Keratinocyte (primary cell): ENCODE data around the gene PIGU. TPM values are rescaled to one million over a fixed set of nuclear protein-coding genes. Genes with fewer than 3 reads are reported as not detected.

Experiments used
- DNase-seq: peaks from one replicate; pipeline ENCODE4 v3.0.0-alpha.2; 2011; ENCODE audit warnings: low read depth, missing footprints, low spot score
- FAIRE-seq: peaks from 2 replicates; lab custom pipeline; 2011; peaks lifted over from hg19 to GRCh38; lab: Jason Lieb, UNC
- H2AFZ ChIP-seq: 2 replicates; pipeline ENCODE4 v1.6.0; 2012; ENCODE audit warnings: low read length, control low read depth, inconsistent platforms; ENCODE audit not compliant: control insufficient read depth
- H3K27ac ChIP-seq: 2 replicates; pipeline ENCODE4 v1.5.1; 2011; ENCODE audit warnings: low read length; ENCODE audit not compliant: control insufficient read depth, insufficient read depth
- H3K27me3 ChIP-seq: 3 replicates; pipeline ENCODE4 v1.6.0; 2011; ENCODE audit warnings: low read length; ENCODE audit not compliant: control insufficient read depth, insufficient read depth; ENCODE audit errors: extremely low read depth
- H3K36me3 ChIP-seq, 2 experiments: 2 replicates in 1 of 2; 3 replicates in 1 of 2; pipeline ENCODE4 v1.5.1; 2011; ENCODE audit warnings: low read length in 2 of 2, mild to moderate bottlenecking in 1 of 2; ENCODE audit not compliant: control insufficient read depth in 2 of 2, insufficient read depth in 2 of 2; ENCODE audit errors: extremely low read depth in 1 of 2
- H3K4me1 ChIP-seq: 3 replicates; pipeline ENCODE4 v1.5.1; 2011; ENCODE audit warnings: low read length; ENCODE audit not compliant: control insufficient read depth, insufficient read depth; ENCODE audit errors: extremely low read depth
- H3K4me2 ChIP-seq: 3 replicates; pipeline ENCODE4 v1.6.0; 2011; ENCODE audit warnings: low read depth, low read length; ENCODE audit not compliant: control insufficient read depth, insufficient read depth; ENCODE audit errors: extremely low read depth
- H3K4me3 ChIP-seq, 3 experiments: fragments of 200-600 bp in 1 of 3; sonication (generic) in 1 of 3; 2 replicates in 2 of 3; 3 replicates in 1 of 3; pipeline ENCODE4 v1.5.1; 2011 to 2016; ENCODE audit warnings: low read length in 3 of 3, mild to moderate bottlenecking in 3 of 3, control low read depth in 2 of 3, inconsistent platforms in 1 of 3, low read depth in 1 of 3, mixed read lengths in 1 of 3, mixed run types in 1 of 3, moderate library complexity in 1 of 3; ENCODE audit not compliant: control insufficient read depth in 2 of 3, insufficient read depth in 2 of 3; ENCODE audit errors: extremely low read depth in 1 of 3
- H3K79me2 ChIP-seq: 2 replicates; pipeline ENCODE4 v1.6.0; 2012; ENCODE audit warnings: low read length; ENCODE audit not compliant: control insufficient read depth, insufficient read depth
- H3K9ac ChIP-seq: 3 replicates; pipeline ENCODE4 v1.6.0; 2011; ENCODE audit warnings: low read length; ENCODE audit not compliant: control insufficient read depth, insufficient read depth; ENCODE audit errors: extremely low read depth
- H3K9me1 ChIP-seq: 3 replicates; pipeline ENCODE4 v1.6.0; 2011; ENCODE audit warnings: low read length; ENCODE audit not compliant: control insufficient read depth, insufficient read depth; ENCODE audit errors: extremely low read depth
- H3K9me3 ChIP-seq: 2 replicates; pipeline ENCODE4 v1.5.1; 2012; ENCODE audit warnings: low read depth, low read length; ENCODE audit not compliant: control insufficient read depth
- H4K20me1 ChIP-seq: 3 replicates; pipeline ENCODE4 v1.6.0; 2011; ENCODE audit warnings: low read length; ENCODE audit not compliant: control insufficient read depth, insufficient read depth; ENCODE audit errors: extremely low read depth
- EZH2 ChIP-seq: IDR thresholded peaks from one replicate; pipeline ENCODE4 v1.6.1; 2012; ENCODE audit warnings: inconsistent platforms, mild to moderate bottlenecking, low read length, moderate library complexity
- dilution Hi-C: fragments of 300-500 bp; cut with MboI; formaldehyde crosslinking; loops from one replicate; pipeline ENCODE4 v1.7.0; 2020; ENCODE audit warnings: low sequenced_read_pairs; ENCODE audit not compliant: extremely low pct_ligation_motif_present
- polyA plus RNA-seq, 5 experiments: library from polyadenylated mRNA; depleted of rRNA in 3 of 5; stranded (reverse) in 3 of 5; stranded (forward) in 1 of 5; unstranded in 1 of 5; fragments of >200 nt; gene quantifications; 1 replicate in 1 of 5; 2 replicates in 3 of 5; 3 replicates in 1 of 5; pipeline versions ENCODE4 v1.2.1 to v1.2.3, GENCODE V29; 2011 to 2012; ENCODE audit warnings: missing spikeins in 2 of 5, low read depth in 1 of 5, low replicate concordance in 1 of 5
- TF ChIP-seq, protein P1 (sequence below), 3 experiments: IDR thresholded peaks in 1 of 3; conservative IDR thresholded peaks in 1 of 3; optimal IDR thresholded peaks in 1 of 3; 2 replicates in 2 of 3; 3 replicates in 1 of 3; pipeline versions ENCODE3 to v1.5.1; 2011; ENCODE audit warnings: low read length in 3 of 3, mild to moderate bottlenecking in 3 of 3, moderate library complexity in 2 of 3, control low read depth in 1 of 3, inconsistent platforms in 1 of 3; ENCODE audit not compliant: insufficient read depth in 2 of 3; ENCODE audit errors: extremely low read depth in 1 of 3

Gene PIGU
- polyA plus RNA-seq, 1 donor (not counting 4 experiments of a cell fraction or from before 2014, with no cell fraction given) = 48.0 TPM

DNA sequence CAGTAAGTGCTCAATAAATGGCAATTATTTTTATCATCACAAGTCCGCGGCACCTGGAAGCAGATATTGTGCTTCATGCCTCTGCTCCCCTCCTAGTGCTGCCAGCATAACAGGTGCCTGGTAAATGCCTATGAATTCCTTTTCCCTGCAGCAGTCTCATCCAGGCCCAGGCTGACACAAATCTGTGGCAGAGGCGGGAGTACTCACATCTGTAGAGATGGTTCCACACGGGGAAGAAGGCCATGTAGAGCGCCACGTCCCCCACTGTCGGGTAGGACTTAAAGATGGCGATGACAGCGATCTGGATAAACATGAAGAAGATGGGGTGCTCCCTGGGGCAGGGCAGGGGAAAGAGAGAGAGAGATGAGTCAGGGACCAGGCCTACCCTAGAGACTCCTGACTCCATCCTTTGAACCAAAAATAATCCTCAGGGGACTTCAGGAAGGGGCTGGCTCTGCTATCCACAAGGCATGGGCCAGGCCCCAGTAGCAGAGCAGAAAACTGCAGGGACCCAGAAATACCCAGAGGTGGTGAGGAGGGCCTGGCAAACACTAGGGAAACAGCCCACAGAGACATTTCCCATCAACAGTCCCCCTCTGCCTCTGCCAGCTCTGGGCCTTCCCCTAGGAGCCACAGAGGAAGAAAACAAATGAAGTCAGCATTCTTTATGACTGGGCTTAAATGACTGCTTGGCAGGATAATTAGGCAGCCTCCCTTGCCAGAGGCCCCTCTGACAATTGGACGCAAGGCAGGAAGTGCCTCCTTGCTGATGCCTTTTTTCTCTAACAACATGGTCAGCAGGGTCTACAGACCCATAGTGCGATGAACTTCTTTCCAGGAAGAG lies 95.3 kb downstream of the PIGU start:
- Histone ChIP-seq H3K4me2 (no peak overlapping the region), H3K9me3 (no peaks in the 10 kb centered on the region), H3K9ac (no peak overlapping the region), H3K27ac (no peak overlapping the region), H3K27me3 (no peaks in the 10 kb centered on the region), H2AFZ (no peak overlapping the region), H4K20me1 (no peaks in the 10 kb centered on the region), H3K4me3 (no peak overlapping the region), H3K36me3 (peaks cover 0 to 2% of the 10 kb centered on the region in 2 experiments), H3K4me1 (peaks cover 25% of the 10 kb centered on the region), H3K79me2 (no peaks in the 10 kb centered on the region), H3K9me1 (peaks cover 2% of the 10 kb centered on the region)
- DNase-seq = no peak
- FAIRE-seq = no peak
- dilution Hi-C loops = no loop called here
- TF ChIP-seq, protein P1, sequence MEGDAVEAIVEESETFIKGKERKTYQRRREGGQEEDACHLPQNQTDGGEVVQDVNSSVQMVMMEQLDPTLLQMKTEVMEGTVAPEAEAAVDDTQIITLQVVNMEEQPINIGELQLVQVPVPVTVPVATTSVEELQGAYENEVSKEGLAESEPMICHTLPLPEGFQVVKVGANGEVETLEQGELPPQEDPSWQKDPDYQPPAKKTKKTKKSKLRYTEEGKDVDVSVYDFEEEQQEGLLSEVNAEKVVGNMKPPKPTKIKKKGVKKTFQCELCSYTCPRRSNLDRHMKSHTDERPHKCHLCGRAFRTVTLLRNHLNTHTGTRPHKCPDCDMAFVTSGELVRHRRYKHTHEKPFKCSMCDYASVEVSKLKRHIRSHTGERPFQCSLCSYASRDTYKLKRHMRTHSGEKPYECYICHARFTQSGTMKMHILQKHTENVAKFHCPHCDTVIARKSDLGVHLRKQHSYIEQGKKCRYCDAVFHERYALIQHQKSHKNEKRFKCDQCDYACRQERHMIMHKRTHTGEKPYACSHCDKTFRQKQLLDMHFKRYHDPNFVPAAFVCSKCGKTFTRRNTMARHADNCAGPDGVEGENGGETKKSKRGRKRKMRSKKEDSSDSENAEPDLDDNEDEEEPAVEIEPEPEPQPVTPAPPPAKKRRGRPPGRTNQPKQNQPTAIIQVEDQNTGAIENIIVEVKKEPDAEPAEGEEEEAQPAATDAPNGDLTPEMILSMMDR (optimal IDR thresholded peaks at IDR 0.05 in 1 of 3, IDR thresholded peaks at IDR 0.05 in 1 of 3, conservative IDR thresholded peaks at IDR 0.05 in 1 of 3; ENCODE audit: extremely low read depth in 1 of 3, insufficient read depth in 2 of 3, low read length in 3 of 3) = no peak
- TF ChIP-seq EZH2 = no peak

DNA sequence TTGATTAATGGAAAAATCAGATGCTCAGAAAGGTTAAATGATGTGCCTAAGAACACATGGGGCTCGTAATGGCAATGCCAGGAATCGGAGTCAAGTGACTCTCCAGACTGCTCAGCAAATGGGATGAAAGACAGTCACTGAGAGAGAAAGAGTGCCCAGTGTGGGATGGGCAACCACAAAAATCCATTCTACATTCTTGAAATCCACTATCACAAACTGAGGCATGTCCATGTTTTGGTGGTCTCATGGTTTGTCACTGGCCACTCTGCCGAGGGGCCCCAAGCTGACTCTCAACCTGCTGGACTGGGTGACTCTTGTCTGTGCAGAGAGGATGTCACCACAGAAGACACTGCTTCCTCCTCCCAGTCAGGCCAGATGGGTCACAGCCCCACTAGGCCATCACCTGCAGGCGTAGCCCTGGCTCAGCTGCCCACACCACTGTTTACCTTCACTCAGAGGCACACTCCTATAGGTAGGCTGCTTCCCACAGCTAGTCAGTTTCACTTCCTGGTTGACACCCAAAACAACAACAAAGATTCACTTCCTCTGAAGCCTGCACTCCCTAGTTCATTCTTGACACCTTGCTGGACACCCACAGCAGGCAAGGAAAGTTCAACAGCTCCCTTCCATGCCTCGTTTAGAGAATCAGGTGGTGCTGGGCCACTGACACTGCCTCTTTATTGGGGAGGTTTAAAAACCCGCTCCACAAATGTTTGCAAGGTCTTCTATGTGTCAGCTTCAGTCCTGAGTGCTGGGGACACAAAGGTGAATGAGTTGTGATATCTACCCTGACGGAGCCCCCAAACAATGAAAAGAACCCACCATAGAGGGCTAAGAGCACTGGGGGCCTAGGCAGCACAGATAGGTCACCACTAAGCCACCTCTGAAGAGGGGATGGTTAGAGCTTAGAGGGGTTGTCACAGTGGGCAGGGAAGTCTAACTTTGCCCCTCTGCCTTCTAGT lies 96.6 kb downstream of the PIGU start:
- H3K27me3 ChIP-seq = no peaks in the 10 kb centered on the region
- FAIRE-seq (peak; percentile 41), DNase-seq (no peak)
- H3K9ac ChIP-seq = no peak overlapping the region
- peaks cover 25% of the 10 kb centered on the region for H3K4me1 ChIP-seq
- dilution Hi-C loops = no loop called here
- H2AFZ ChIP-seq = no peak overlapping the region
- H3K4me3 ChIP-seq = no peak overlapping the region
- no peak overlapping the region for H3K27ac ChIP-seq
- TF ChIP-seq, protein P1 (optimal IDR thresholded peaks at IDR 0.05 in 1 of 3, IDR thresholded peaks at IDR 0.05 in 1 of 3, conservative IDR thresholded peaks at IDR 0.05 in 1 of 3; ENCODE audit: extremely low read depth in 1 of 3, insufficient read depth in 2 of 3, low read length in 3 of 3) = no peak
- TF ChIP-seq EZH2 = no peak
- peaks cover 2% of the 10 kb centered on the region for H3K9me1 ChIP-seq
- peak overlapping the region; percentile 45 for H3K4me2 ChIP-seq
- H4K20me1 ChIP-seq = no peaks in the 10 kb centered on the region
- H3K36me3 ChIP-seq = peaks cover 0 to 2% of the 10 kb centered on the region in 2 experiments
- H3K9me3 ChIP-seq = no peaks in the 10 kb centered on the region
- no peaks in the 10 kb centered on the region for H3K79me2 ChIP-seq
